Esophagus muscularis mucosa (tissue), 4 donors: ENCODE data around the gene SLC13A3. TPM values are rescaled to one million over a fixed set of nuclear protein-coding genes. Genes with fewer than 3 reads are reported as not detected.

Experiments used
- DNase-seq: peaks from one replicate; pipeline ENCODE4 v3.0.0-alpha.2; 2017; ENCODE audit errors: extremely low spot score
- H3K27ac ChIP-seq, 4 donors: fragments of 200-600 bp; sonication (generic); replicated peaks in 1 of 4; 1 replicate in 3 of 4; 2 replicates in 1 of 4; pipeline ENCODE4 v1.5.1; 2016 to 2019; ENCODE audit warnings: mild to moderate bottlenecking in 1 of 4
- H3K27me3 ChIP-seq, 4 donors: fragments of 200-600 bp; sonication (generic); one replicate each; pipeline versions ENCODE4 v1.5.1 to v1.6.0; 2016 to 2019
- H3K36me3 ChIP-seq, 4 donors: fragments of 200-600 bp; sonication (generic); one replicate each; pipeline ENCODE4 v1.5.1; 2016 to 2019
- H3K4me1 ChIP-seq, 4 donors: fragments of 200-600 bp; sonication (generic); one replicate each; pipeline ENCODE4 v1.5.1; 2016 to 2019
- H3K4me3 ChIP-seq, 4 donors: fragments of 200-600 bp; sonication (generic); 1 replicate in 2 of 4; 2 replicates in 2 of 4; pipeline ENCODE4 v1.5.1; 2016 to 2019; ENCODE audit warnings: mild to moderate bottlenecking in 4 of 4, moderate library complexity in 1 of 4
- H3K9me3 ChIP-seq, 4 donors: fragments of 200-600 bp; sonication (generic); 1 replicate in 3 of 4; 2 replicates in 1 of 4; pipeline ENCODE4 v1.5.1; 2016 to 2019
- CTCF ChIP-seq, 3 experiments: fragments of 200-600 bp in 2 of 3; fragments of 450-650 bp in 1 of 3; sonication (generic) in 2 of 3; IDR thresholded peaks; one replicate each; pipeline ENCODE4 v1.5.1; 2017 to 2019; ENCODE audit warnings: antibody characterized with exemption in 3 of 3, mild to moderate bottlenecking in 2 of 3, moderate library complexity in 1 of 3
- EP300 ChIP-seq: sonication (generic); formaldehyde crosslinking; IDR thresholded peaks from one replicate; pipeline ENCODE4 v1.6.1; 2017; ENCODE audit warnings: antibody characterized with exemption
- POLR2A ChIP-seq: fragments of 450-650 bp; IDR thresholded peaks from one replicate; pipeline ENCODE4 v1.6.1; 2017; ENCODE audit warnings: antibody characterized with exemption, moderate library complexity, mild to moderate bottlenecking, low read depth
- POLR2AphosphoS5 ChIP-seq, 2 donors: sonication (generic); formaldehyde crosslinking; IDR thresholded peaks; one replicate each; pipeline ENCODE4 v1.6.1; 2017; ENCODE audit warnings: antibody characterized with exemption in 2 of 2
- WGBS: methylation state at CpG from one replicate; pipeline ENCODE4 v1.1.5; 2018; 5-methylcytosine and 5-hydroxymethylcytosine counted together
- intact Hi-C: fragments of 100-400 bp; cut with DNase I; formaldehyde crosslinking; loops from one replicate; pipeline ENCODE4 v1.15.1; 2023
- total RNA-seq, 4 donors: library from RNA; depleted of rRNA; stranded (reverse); fragments of >200 nt; gene quantifications; one replicate each; pipeline versions ENCODE4 v1.1.0 to v1.2.1, GENCODE V29; 2016

Gene SLC13A3
- total RNA-seq, 4 donors from 2014 or later: 0.42 to 0.66 (median 0.61) TPM

DNA sequence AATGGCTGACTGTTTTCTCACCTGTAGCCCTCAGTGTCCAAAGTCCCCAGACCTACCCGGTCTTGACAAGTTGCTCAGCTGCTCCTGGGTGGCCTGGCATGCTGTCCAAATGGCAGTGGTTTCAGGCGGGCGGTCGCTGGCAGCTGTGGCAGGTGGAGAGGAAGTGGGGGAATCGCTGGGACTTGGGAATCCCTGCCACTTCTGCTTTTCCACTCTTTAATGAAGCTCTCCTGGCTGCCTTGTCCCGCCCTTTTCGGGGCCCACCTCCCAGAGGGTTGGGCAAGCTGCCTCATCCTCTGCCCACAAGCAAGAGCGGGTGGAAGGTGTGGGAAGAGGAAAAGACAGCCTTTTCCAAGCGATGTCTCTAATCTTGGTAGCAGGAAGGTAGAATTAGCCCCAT is 100.8 kb downstream of the SLC13A3 start, which contains the start of gene OCSTAMP:
OCSTAMP (minus strand) TSS at position 194 of the 400 bp plus-strand sequence; CDS start at position 100, 94 bp downstream.
- Histone ChIP-seq H3K9me3 (no peaks in the 10 kb centered on the region), H3K36me3 (no peaks in the 10 kb centered on the region), H3K4me3 (no peak within 1 kb of the TSS), H3K27ac (no peak within 1 kb of the TSS), H3K4me1 (no peaks in the 10 kb centered on the region), H3K27me3 (peaks cover 0 to 26% (median 0%) of the 10 kb centered on the region in 4 donors)
- 75% methylated on average over 9 of the region's 9 CpGs for WGBS
- intact Hi-C loops: no loop called here
- DNase-seq: no peak
- TF ChIP-seq POLR2A: no peak
- TF ChIP-seq CTCF (IDR thresholded peaks at IDR 0.05): no peak
- no peak for TF ChIP-seq POLR2AphosphoS5 (IDR thresholded peaks at IDR 0.05)
- TF ChIP-seq EP300: no peak

GRCh38 chr20:46549188-46549972 is 101.9 kb downstream of the SLC13A3 start:
- no peaks in the 10 kb centered on the region for H3K9me3 ChIP-seq
- H3K36me3 ChIP-seq: no peaks in the 10 kb centered on the region
- intact Hi-C loops: no loop called here
- DNase-seq: no peak
- WGBS: 86% methylated on average over 4 of the region's 4 CpGs
- TF ChIP-seq POLR2A: no peak
- TF ChIP-seq EP300: no peak
- no peak for TF ChIP-seq POLR2AphosphoS5 (IDR thresholded peaks at IDR 0.05)
- no peak for TF ChIP-seq CTCF (IDR thresholded peaks at IDR 0.05)
- H3K27me3 ChIP-seq: peaks cover 0 to 28% (median 0%) of the 10 kb centered on the region in 4 donors
- no peak overlapping the region for H3K27ac ChIP-seq
- H3K4me1 ChIP-seq: no peaks in the 10 kb centered on the region
- no peak overlapping the region for H3K4me3 ChIP-seq

- Histone ChIP-seq H3K4me3 (no peak overlapping the region), H3K27ac (no peak overlapping the region), H3K36me3 (no peaks in the 10 kb centered on the region), H3K4me1 (no peaks in the 10 kb centered on the region), H3K27me3 (peaks cover 0 to 28% (median 0%) of the 10 kb centered on the region in 4 donors), H3K9me3 (no peaks in the 10 kb centered on the region)
- 86% methylated on average over 5 of the region's 5 CpGs for WGBS
- TF ChIP-seq CTCF (IDR thresholded peaks at IDR 0.05) (no peak), POLR2AphosphoS5 (IDR thresholded peaks at IDR 0.05) (no peak), POLR2A (no peak), EP300 (no peak)
- intact Hi-C loops: no loop called here
- no peak for DNase-seq
These were observed 102.6 kb downstream of the SLC13A3 start for GRCh38 chr20:46548688-46549087.

DNA sequence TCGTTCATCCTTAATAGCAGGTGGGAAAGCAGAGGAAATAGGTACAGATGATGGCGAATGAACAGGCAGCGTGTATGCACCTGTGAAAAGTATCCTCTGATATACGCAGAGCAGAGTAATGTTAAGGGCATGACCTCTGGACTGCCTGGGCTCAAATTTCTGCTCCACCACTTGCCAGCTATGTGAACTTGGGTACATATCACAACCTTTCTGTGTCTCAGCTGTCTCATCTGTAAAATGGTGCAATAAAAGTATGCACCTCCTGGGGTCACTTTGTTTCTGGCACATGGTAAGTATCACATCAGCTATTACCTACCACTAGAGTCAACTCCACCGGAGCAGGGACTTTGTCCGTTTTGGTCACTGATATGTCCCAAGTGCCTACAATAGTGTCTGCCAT is 103.3 kb downstream of the SLC13A3 start:
- Histone ChIP-seq H3K27ac (no peak overlapping the region), H3K36me3 (no peaks in the 10 kb centered on the region), H3K27me3 (peaks cover 0 to 28% (median 0%) of the 10 kb centered on the region in 4 donors), H3K9me3 (no peaks in the 10 kb centered on the region), H3K4me3 (no peak overlapping the region), H3K4me1 (no peaks in the 10 kb centered on the region)
- intact Hi-C loops: no loop called here
- TF ChIP-seq POLR2A: no peak
- no peak for TF ChIP-seq POLR2AphosphoS5 (IDR thresholded peaks at IDR 0.05)
- TF ChIP-seq CTCF (IDR thresholded peaks at IDR 0.05): no peak
- TF ChIP-seq EP300: no peak
- no peak for DNase-seq
- WGBS: 82% methylated on average over 6 of the region's 6 CpGs
